Measurements from ENCODE around the gene LIMCH1.

LIMCH1 gene

DNA sequence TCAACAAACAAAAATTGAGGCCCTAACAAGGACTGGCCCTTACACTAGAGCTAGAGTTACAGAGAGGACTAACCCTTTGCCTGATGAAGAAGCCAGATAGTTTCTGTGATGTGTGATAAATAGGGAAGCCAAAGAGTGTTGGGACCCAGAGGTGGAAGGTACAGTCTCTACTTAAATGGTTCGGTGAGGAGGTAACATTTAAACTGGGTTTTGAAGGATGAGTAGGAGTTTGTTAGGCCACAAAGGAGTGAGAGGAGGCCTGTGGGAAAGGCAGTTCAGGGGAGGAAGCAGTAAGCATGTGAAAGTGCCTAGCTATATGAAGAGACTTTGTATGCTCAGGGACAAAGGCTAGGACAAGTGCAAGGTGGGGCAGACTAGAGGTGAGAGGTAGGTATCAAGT, 23.8 kb upstream of the LIMCH1 start:
- TF ChIP-seq, protein P1, sequence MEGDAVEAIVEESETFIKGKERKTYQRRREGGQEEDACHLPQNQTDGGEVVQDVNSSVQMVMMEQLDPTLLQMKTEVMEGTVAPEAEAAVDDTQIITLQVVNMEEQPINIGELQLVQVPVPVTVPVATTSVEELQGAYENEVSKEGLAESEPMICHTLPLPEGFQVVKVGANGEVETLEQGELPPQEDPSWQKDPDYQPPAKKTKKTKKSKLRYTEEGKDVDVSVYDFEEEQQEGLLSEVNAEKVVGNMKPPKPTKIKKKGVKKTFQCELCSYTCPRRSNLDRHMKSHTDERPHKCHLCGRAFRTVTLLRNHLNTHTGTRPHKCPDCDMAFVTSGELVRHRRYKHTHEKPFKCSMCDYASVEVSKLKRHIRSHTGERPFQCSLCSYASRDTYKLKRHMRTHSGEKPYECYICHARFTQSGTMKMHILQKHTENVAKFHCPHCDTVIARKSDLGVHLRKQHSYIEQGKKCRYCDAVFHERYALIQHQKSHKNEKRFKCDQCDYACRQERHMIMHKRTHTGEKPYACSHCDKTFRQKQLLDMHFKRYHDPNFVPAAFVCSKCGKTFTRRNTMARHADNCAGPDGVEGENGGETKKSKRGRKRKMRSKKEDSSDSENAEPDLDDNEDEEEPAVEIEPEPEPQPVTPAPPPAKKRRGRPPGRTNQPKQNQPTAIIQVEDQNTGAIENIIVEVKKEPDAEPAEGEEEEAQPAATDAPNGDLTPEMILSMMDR (IDR thresholded peaks at IDR 0.05; ENCODE audit: low read depth, low read length): no peak
- TF ChIP-seq EZH2phosphoT487 (IDR thresholded peaks at IDR 0.05; ENCODE audit: low read depth): no peak
- Histone ChIP-seq H2AFZ (ENCODE audit: low read depth, low read length) (no peak overlapping the region), H4K20me1 (ENCODE audit: insufficient read depth, low read length) (no peaks in the 10 kb centered on the region), H3K9ac (ENCODE audit: low read length) (no peak overlapping the region), H3K36me3 (replicated peaks; ENCODE audit: low read depth, low read length) (peaks cover 8% of the 10 kb centered on the region), H3K4me3 (ENCODE audit: low read length) (no peak overlapping the region), H3K4me2 (ENCODE audit: low read length) (no peak overlapping the region), H3K4me1 (ENCODE audit: low read length) (peaks cover 33% of the 10 kb centered on the region), H3K27me3 (ENCODE audit: low read depth, low read length) (no peaks in the 10 kb centered on the region), H3K27ac (ENCODE audit: low read length) (no peak overlapping the region), H3K9me3 (ENCODE audit: insufficient read depth, low read length) (peaks cover 2% of the 10 kb centered on the region; the same call in 1 of the 2 replicates), H3K79me2 (ENCODE audit: low read length) (no peaks in the 10 kb centered on the region)

DNA sequence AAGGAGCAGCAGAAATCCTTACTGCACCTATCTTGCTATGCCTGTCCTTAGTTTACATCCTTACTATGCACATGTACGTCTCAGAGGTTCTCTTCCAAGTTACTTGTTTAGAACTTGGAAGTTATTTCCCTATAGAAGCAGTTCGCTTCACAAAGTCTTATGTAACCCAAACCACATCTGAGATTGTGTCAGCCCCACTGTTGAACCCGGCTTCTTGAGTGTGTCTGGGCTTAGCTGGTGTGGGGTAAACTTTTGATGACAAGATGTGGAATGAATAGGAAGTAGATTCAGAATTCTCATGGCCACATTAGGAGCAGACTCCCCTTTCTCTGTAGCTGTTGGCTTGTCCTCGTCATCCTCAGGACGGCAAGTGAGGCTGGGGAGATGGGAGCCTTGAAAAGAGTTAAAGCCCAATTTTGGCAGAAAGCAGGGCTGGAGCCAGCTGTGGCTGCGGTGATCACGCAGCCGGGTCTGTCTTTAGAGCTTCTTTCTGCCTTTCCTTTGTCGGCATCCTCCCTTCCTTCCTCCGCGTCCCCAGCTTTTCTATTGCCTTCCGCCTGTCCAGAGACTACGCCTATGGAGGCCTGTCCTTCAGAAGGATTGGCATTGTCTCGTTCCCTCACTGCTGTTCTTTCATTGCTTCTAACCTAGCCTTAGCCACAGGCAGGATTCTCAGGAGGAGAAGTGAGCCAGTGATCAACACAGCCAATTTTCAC, 23.0 kb upstream of the LIMCH1 start:
- peaks cover 2% of the 10 kb centered on the region; the same call in 1 of the 2 replicates for H3K9me3 ChIP-seq (ENCODE audit: insufficient read depth, low read length)
- H3K79me2 ChIP-seq (ENCODE audit: low read length): no peaks in the 10 kb centered on the region
- no peaks in the 10 kb centered on the region for H4K20me1 ChIP-seq (ENCODE audit: insufficient read depth, low read length)
- H3K27me3 ChIP-seq (ENCODE audit: low read depth, low read length): no peaks in the 10 kb centered on the region
- H3K4me1 ChIP-seq (ENCODE audit: low read length): peaks cover 41% of the 10 kb centered on the region
- no peak overlapping the region for H3K4me2 ChIP-seq (ENCODE audit: low read length)
- H3K4me3 ChIP-seq (ENCODE audit: low read length): no peak overlapping the region
- H3K27ac ChIP-seq (ENCODE audit: low read length): no peak overlapping the region
- no peak overlapping the region for H3K9ac ChIP-seq (ENCODE audit: low read length)
- TF ChIP-seq, protein P1 (IDR thresholded peaks at IDR 0.05; ENCODE audit: low read depth, low read length): no peak
- TF ChIP-seq EZH2phosphoT487 (IDR thresholded peaks at IDR 0.05; ENCODE audit: low read depth): no peak
- H2AFZ ChIP-seq (ENCODE audit: low read depth, low read length): no peak overlapping the region
- peaks cover 8% of the 10 kb centered on the region for H3K36me3 ChIP-seq (replicated peaks; ENCODE audit: low read depth, low read length)

DNA sequence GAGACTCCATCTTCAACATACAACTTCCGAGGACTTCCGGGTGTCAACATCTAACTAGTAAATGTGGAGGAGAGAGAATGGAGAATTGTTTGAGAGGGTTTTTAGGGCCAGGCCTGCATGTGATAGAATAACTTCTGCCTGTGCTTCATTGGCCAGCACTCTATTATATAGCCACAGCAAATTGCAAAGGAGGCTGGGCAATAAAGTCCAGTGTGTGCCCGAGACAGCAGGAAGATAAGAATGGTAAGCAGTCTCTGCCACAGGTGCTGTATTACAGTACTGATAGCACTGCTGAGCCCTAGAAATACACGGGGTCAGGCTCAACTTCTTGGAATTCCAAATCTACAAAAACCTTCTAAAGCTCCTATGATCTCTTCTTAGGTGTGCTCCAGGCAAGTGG, 20.8 kb upstream of the LIMCH1 start:
- H3K9ac ChIP-seq (ENCODE audit: low read length): no peak overlapping the region
- H2AFZ ChIP-seq (ENCODE audit: low read depth, low read length): no peak overlapping the region
- H3K27ac ChIP-seq (ENCODE audit: low read length): no peak overlapping the region
- H3K4me2 ChIP-seq (ENCODE audit: low read length): peak overlapping the region; percentile 12; the same call in 1 of the 2 replicates
- H3K79me2 ChIP-seq (ENCODE audit: low read length): no peaks in the 10 kb centered on the region
- H3K4me1 ChIP-seq (ENCODE audit: low read length): peaks cover 37% of the 10 kb centered on the region
- no peaks in the 10 kb centered on the region for H3K27me3 ChIP-seq (ENCODE audit: low read depth, low read length)
- no peak overlapping the region for H3K4me3 ChIP-seq (ENCODE audit: low read length)
- H3K36me3 ChIP-seq (replicated peaks; ENCODE audit: low read depth, low read length): peaks cover 3% of the 10 kb centered on the region
- no peak for TF ChIP-seq EZH2phosphoT487 (IDR thresholded peaks at IDR 0.05; ENCODE audit: low read depth)
- TF ChIP-seq, protein P1 (IDR thresholded peaks at IDR 0.05; ENCODE audit: low read depth, low read length): no peak
- peaks cover 2% of the 10 kb centered on the region; the same call in 1 of the 2 replicates for H3K9me3 ChIP-seq (ENCODE audit: insufficient read depth, low read length)
- H4K20me1 ChIP-seq (ENCODE audit: insufficient read depth, low read length): no peaks in the 10 kb centered on the region

DNA sequence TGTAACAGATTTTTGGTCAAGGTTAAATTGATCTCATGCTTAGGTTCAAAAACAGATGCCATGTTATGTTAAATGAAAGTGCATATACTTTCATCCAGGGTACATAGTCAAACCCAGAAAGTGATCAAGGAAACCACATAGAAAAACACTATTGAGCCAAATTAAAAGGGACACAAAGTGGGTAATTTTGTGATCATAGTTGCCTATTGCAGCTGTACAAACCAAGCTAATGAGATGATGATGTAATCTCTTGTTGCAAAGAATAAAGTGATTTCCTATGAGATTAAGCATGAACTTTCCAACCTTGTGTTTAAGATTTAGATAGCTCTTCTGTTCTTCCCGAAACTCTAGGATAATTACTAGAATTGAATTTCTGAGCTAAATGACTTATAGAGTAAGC, 20.2 kb upstream of the LIMCH1 start:
- no peak overlapping the region for H3K9ac ChIP-seq (ENCODE audit: low read length)
- no peak for TF ChIP-seq EZH2phosphoT487 (IDR thresholded peaks at IDR 0.05; ENCODE audit: low read depth)
- TF ChIP-seq, protein P1 (IDR thresholded peaks at IDR 0.05; ENCODE audit: low read depth, low read length): no peak
- no peaks in the 10 kb centered on the region for H3K27me3 ChIP-seq (ENCODE audit: low read depth, low read length)
- peaks cover 3% of the 10 kb centered on the region for H3K36me3 ChIP-seq (replicated peaks; ENCODE audit: low read depth, low read length)
- H2AFZ ChIP-seq (ENCODE audit: low read depth, low read length): no peak overlapping the region
- H3K9me3 ChIP-seq (ENCODE audit: insufficient read depth, low read length): peaks cover 2% of the 10 kb centered on the region; the same call in 1 of the 2 replicates
- no peak overlapping the region for H3K4me3 ChIP-seq (ENCODE audit: low read length)
- H3K4me1 ChIP-seq (ENCODE audit: low read length): peaks cover 30% of the 10 kb centered on the region
- no peak overlapping the region for H3K27ac ChIP-seq (ENCODE audit: low read length)
- no peaks in the 10 kb centered on the region for H4K20me1 ChIP-seq (ENCODE audit: insufficient read depth, low read length)
- H3K79me2 ChIP-seq (ENCODE audit: low read length): no peaks in the 10 kb centered on the region
- H3K4me2 ChIP-seq (ENCODE audit: low read length): peak overlapping the region; percentile 12; the same call in 1 of the 2 replicates
